Fibroblast of villous mesenchyme (primary cell): ENCODE data around the gene BTBD10. TPM values are rescaled to one million over a fixed set of nuclear protein-coding genes. Genes with fewer than 3 reads are reported as not detected.

Source experiments
- DNase-seq: peaks from one replicate; pipeline ENCODE4 v3.0.0-alpha.2; 2010; ENCODE audit warnings: low read depth
- H3K4me3 ChIP-seq: 2 replicates; pipeline ENCODE4 v1.5.1; 2011; ENCODE audit warnings: low read depth, mild to moderate bottlenecking, low read length
- total RNA-seq: library from RNA; depleted of rRNA; stranded (reverse); fragments of >200 nt; gene quantifications from 2 replicates; pipeline ENCODE4 v1.2.3, GENCODE V29; 2012
- TF ChIP-seq, protein P1 (sequence below): IDR thresholded peaks from 2 replicates; pipeline ENCODE4 v1.5.1; 2012; ENCODE audit warnings: low read depth, mild to moderate bottlenecking, low read length; ENCODE audit not compliant: insufficient read depth

The BTBD10 gene
- total RNA-seq, 1 donor: 62.6 TPM

DNA sequence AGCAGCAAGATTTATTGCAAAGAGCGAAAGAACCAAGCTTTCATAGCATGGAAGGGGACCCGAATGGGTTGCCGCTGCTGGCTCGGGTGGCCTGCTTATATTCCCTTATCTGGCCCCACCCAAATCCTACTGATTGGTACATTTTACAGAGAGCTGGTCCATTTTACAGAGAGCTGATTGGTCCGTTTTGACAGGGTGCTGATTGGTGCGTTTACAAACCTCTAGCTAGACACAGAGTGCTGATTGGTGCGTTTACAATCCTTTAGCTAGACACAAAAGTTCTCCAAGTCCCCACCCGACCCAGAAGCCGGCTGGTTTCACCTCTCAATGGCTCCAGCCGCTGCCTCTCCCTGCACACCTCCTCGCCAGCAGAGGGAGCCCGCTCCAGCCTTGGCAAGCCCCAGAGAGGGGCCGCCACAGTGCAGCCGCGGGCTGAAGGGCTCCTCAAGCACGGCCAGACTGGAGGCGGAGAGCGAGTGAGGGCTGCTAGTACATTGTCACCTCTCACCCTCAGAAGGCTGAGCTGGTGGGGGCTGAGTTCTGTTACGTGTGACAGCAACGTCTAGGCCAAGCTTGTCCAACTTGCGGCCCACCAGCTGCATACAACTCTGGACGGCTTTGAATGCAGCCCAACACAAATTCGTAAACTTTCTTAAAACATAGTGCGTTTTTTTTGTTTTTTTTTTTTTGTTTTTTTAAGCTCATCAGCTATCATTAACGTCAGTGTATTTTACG, 24.1 kb upstream of the BTBD10 start:
- TF ChIP-seq, protein P1, sequence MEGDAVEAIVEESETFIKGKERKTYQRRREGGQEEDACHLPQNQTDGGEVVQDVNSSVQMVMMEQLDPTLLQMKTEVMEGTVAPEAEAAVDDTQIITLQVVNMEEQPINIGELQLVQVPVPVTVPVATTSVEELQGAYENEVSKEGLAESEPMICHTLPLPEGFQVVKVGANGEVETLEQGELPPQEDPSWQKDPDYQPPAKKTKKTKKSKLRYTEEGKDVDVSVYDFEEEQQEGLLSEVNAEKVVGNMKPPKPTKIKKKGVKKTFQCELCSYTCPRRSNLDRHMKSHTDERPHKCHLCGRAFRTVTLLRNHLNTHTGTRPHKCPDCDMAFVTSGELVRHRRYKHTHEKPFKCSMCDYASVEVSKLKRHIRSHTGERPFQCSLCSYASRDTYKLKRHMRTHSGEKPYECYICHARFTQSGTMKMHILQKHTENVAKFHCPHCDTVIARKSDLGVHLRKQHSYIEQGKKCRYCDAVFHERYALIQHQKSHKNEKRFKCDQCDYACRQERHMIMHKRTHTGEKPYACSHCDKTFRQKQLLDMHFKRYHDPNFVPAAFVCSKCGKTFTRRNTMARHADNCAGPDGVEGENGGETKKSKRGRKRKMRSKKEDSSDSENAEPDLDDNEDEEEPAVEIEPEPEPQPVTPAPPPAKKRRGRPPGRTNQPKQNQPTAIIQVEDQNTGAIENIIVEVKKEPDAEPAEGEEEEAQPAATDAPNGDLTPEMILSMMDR: peak; percentile 34
- DNase-seq: no peak
- H3K4me3 ChIP-seq: no peak overlapping the region

DNA sequence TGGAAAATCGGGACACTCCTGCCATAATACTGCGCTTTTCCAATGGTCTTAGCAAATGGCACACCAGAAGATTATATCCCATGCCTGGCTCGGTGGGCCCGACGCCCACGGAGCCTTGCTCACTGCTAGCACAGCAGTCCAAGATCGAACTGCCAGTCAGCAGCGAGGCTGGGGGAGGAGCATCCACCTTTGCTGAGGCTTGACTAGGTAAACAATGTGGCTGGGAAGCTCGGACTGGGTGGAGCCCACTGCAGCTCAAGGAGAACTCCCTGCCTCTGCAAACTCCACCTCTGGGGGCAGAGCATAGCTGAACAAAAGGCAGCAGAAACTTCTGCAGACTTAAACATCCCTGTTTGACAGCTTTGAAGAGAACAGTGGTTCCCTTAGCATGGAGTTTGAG, 17.2 kb upstream of the BTBD10 start:
- TF ChIP-seq, protein P1: no peak
- H3K4me3 ChIP-seq: no peak overlapping the region
- no peak for DNase-seq

DNA sequence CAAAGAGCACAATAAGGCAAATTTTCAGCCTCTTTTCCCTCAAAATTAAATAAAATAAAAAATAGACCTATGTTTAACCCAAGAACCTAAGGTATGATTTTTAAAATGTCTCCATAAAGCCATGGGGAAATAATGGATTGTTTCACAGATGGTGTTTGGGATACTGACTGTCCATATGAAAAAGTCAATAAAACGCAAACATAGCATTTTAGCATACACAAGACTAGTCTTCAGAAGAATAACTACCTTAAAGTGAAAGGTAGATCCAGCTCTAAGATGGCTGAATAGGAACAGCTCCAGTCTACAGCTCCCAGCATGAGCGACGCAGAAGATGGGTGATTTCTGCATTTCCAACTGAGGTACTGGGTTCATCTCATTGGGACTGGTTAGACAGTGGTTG, 16.7 kb upstream of the BTBD10 start:
- no peak for DNase-seq
- no peak overlapping the region for H3K4me3 ChIP-seq
- TF ChIP-seq, protein P1: no peak

DNA sequence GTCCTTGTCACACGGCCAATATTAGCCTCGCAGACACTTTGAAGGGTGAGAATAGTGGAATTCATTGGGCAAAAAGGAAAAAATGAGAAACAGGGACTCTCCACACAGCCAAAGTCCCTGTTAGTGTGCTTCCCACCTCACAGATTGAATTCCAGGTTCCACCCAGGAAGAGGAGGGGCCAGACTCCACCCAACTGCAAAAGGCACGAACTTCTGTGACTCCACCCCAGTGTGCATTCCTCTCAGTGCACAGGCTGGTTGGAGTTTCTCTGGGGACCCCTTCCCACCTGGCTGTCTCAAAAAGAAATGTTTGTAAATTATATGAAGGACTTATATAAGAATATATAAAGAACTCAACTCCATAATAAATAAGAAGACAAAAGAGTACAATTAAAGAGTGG, 12.1 kb upstream of the BTBD10 start:
- DNase-seq: no peak
- TF ChIP-seq, protein P1: no peak
- no peak overlapping the region for H3K4me3 ChIP-seq

DNA sequence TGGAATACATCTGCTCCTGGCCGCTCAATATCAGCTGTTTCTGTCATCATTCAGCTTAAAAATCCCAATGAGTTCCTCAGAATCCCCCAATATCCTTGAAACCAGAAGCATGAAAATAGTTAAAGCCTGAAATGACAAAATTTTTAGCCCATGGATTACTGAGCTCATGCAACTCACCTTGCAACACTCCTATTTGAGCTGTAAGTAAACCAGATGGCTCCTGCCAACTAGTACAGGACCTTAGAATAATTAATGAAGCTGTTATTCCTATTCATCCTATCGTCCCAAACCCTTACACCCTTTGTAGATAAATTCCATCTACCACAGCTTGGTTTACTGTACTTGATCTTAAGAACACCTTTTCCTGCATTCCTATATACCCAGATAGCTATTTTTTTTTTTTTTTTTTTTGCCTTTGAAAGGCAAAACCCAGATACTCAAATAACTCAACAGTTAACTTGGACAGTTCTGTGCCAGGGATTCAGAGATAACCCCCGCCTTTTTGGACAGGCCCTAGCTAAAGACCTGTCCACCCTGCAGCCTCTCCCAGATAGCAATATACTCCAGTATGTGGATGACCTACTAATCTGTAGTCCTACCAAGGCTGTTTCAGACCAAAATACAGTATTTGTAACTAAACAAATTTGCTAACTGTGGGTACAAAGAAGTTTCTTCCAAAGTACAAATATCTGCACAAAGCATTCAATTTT, 10.1 kb upstream of the BTBD10 start:
- TF ChIP-seq, protein P1: no peak
- H3K4me3 ChIP-seq: no peak overlapping the region
- no peak for DNase-seq

DNA sequence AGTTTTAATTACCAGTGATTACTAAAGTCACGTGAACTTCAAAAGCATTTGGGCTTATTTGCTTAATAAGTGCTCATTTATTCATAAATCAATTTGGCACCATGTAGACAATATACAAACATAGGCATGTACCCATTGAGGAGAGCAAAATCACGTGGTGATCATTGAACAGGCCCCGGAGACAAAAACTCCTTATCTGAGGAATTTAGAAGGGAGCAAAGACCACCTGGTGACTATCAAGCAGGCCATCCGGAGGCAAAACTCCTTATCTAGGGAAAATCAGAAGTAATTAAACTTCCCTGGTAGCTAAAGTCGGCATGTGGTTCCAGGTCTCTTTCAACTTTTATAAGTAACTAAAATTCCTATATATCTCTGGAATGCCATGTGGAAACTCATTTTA, 5.7 kb upstream of the BTBD10 start:
- H3K4me3 ChIP-seq: no peak overlapping the region
- TF ChIP-seq, protein P1: no peak
- peak; percentile 14 for DNase-seq
